ENCODE results near the gene HBQ1.
"Not testable (repeated sequence)": the region's sequence is repeated elsewhere in the genome, so short reads cannot be mapped to it uniquely, and the experiment has no call there.

HBQ1 gene

GRCh38 chr16:144797-145252 lies 35.4 kb upstream of the HBQ1 start:
- Histone ChIP-seq H4K20me1 (no peaks in the 10 kb centered on the region), H3K4me2 (no peak overlapping the region), H3K36me3 (no peaks in the 10 kb centered on the region), H3K4me3 (no peak overlapping the region), H3K27me3 (peaks cover 6% of the 10 kb centered on the region; the same call in 1 of the 2 replicates), H3K27ac (no peak overlapping the region), H3K9me3 (no peaks in the 10 kb centered on the region), H3K4me1 (no peaks in the 10 kb centered on the region), H3K9ac (no peak overlapping the region)
- TF ChIP-seq Cebpa-rat (IDR thresholded peaks at IDR 0.05) = no peak

GRCh38 chr16:146646-147045 lies 33.6 kb upstream of the HBQ1 start:
- Histone ChIP-seq H3K36me3 (no peaks in the 10 kb centered on the region), H3K4me2 (no peak overlapping the region), H3K9ac (no peak overlapping the region), H3K27me3 (peaks cover 6% of the 10 kb centered on the region; the same call in 1 of the 2 replicates), H3K27ac (no peak overlapping the region), H4K20me1 (no peaks in the 10 kb centered on the region), H3K4me1 (no peaks in the 10 kb centered on the region), H3K4me3 (no peak overlapping the region), H3K9me3 (no peaks in the 10 kb centered on the region)
- no peak for TF ChIP-seq Cebpa-rat (IDR thresholded peaks at IDR 0.05)

- no peak overlapping the region for H3K4me2 ChIP-seq
- no peak overlapping the region for H3K27ac ChIP-seq
- peaks cover 8% of the 10 kb centered on the region for H3K4me1 ChIP-seq
- H3K9me3 ChIP-seq = no peaks in the 10 kb centered on the region
- H3K27me3 ChIP-seq = peaks cover 7% of the 10 kb centered on the region
- no peak overlapping the region for H3K4me3 ChIP-seq
- no peaks in the 10 kb centered on the region for H4K20me1 ChIP-seq
- TF ChIP-seq Cebpa-rat (IDR thresholded peaks at IDR 0.05) = no peak
- H3K9ac ChIP-seq = no peak overlapping the region
- no peaks in the 10 kb centered on the region for H3K36me3 ChIP-seq
Measured at GRCh38 chr16:149024-149660, 31.1 kb upstream of the HBQ1 start.

GRCh38 chr16:152141-153128 lies 27.8 kb upstream of the HBQ1 start, which contains the start of gene HBZ:
Gene HBZ, plus strand, starts transcription at chr16:152644. Its CDS starts 266 bp downstream, at chr16:152910.
- peaks cover 35% of the 10 kb centered on the region for H3K27me3 ChIP-seq
- no peaks in the 10 kb centered on the region for H3K36me3 ChIP-seq
- H3K9ac ChIP-seq = no peak within 1 kb of the TSS
- no peak within 1 kb of the TSS for H3K27ac ChIP-seq
- peaks cover 8% of the 10 kb centered on the region for H3K4me1 ChIP-seq
- peak within 1 kb of the TSS; percentile 53 for H3K4me2 ChIP-seq
- no peaks in the 10 kb centered on the region for H4K20me1 ChIP-seq
- no peak within 1 kb of the TSS for H3K4me3 ChIP-seq
- H3K9me3 ChIP-seq = no peaks in the 10 kb centered on the region
- no peak for TF ChIP-seq Cebpa-rat (IDR thresholded peaks at IDR 0.05)

GRCh38 chr16:153129-153521 lies 27.1 kb upstream of the HBQ1 start:
- peaks cover 35% of the 10 kb centered on the region for H3K27me3 ChIP-seq
- not testable (repeated sequence) for H3K9me3 ChIP-seq, H3K9ac ChIP-seq, H3K27ac ChIP-seq, H3K36me3 ChIP-seq, H3K4me1 ChIP-seq, H3K4me2 ChIP-seq, H4K20me1 ChIP-seq, H3K4me3 ChIP-seq

- not testable (repeated sequence) for H3K9me3 ChIP-seq, H3K9ac ChIP-seq, H3K4me3 ChIP-seq, H3K36me3 ChIP-seq, H3K4me1 ChIP-seq, H4K20me1 ChIP-seq, H3K4me2 ChIP-seq, H3K27ac ChIP-seq
- peaks cover 34% of the 10 kb centered on the region for H3K27me3 ChIP-seq
Measured at GRCh38 chr16:153550-154216, 26.6 kb upstream of the HBQ1 start.

GRCh38 chr16:154217-155030 lies 25.8 kb upstream of the HBQ1 start:
- Histone ChIP-seq H3K27ac (no peak overlapping the region), H3K9me3 (no peaks in the 10 kb centered on the region), H3K9ac (no peak overlapping the region), H4K20me1 (no peaks in the 10 kb centered on the region), H3K4me3 (peak overlapping the region; percentile 25), H3K27me3 (peaks cover 32% of the 10 kb centered on the region), H3K4me1 (peaks cover 8% of the 10 kb centered on the region), H3K36me3 (no peaks in the 10 kb centered on the region), H3K4me2 (peak overlapping the region; percentile 61)
- TF ChIP-seq Cebpa-rat (IDR thresholded peaks at IDR 0.05) = no peak

GRCh38 chr16:155031-155398 lies 25.2 kb upstream of the HBQ1 start:
- peaks cover 36% of the 10 kb centered on the region for H3K27me3 ChIP-seq
- no peak overlapping the region for H3K4me3 ChIP-seq
- H3K4me2 ChIP-seq = peak overlapping the region; percentile 61
- H4K20me1 ChIP-seq = no peaks in the 10 kb centered on the region
- H3K27ac ChIP-seq = no peak overlapping the region
- no peak for TF ChIP-seq Cebpa-rat (IDR thresholded peaks at IDR 0.05)
- no peaks in the 10 kb centered on the region for H3K36me3 ChIP-seq
- peaks cover 8% of the 10 kb centered on the region for H3K4me1 ChIP-seq
- no peaks in the 10 kb centered on the region for H3K9me3 ChIP-seq
- H3K9ac ChIP-seq = no peak overlapping the region

- Histone ChIP-seq H3K4me3 (no peak overlapping the region), H3K27me3 (peaks cover 69% of the 10 kb centered on the region)
Measured at GRCh38 chr16:159136-159849, 21.0 kb upstream of the HBQ1 start.

GRCh38 chr16:160242-160641 lies 20.0 kb upstream of the HBQ1 start:
- H3K4me2 ChIP-seq, H3K9me3 ChIP-seq, H3K4me3 ChIP-seq, H3K36me3 ChIP-seq, H3K9ac ChIP-seq, H3K4me1 ChIP-seq, H3K27ac ChIP-seq: not testable (repeated sequence)
- Histone ChIP-seq H4K20me1 (peaks cover 17% of the 10 kb centered on the region; the same call in 1 of the 2 replicates), H3K27me3 (peaks cover 63% of the 10 kb centered on the region)

More at GRCh38 chr16:159136-159849, 21.0 kb upstream of the HBQ1 start:
- no peak for TF ChIP-seq Cebpa-rat (IDR thresholded peaks at IDR 0.05)
- H3K27ac ChIP-seq = no peak overlapping the region
- H3K9ac ChIP-seq = no peak overlapping the region
- no peaks in the 10 kb centered on the region for H3K4me1 ChIP-seq
- peaks cover 16% of the 10 kb centered on the region; the same call in 1 of the 2 replicates for H4K20me1 ChIP-seq
- no peaks in the 10 kb centered on the region for H3K9me3 ChIP-seq
- H3K4me2 ChIP-seq = no peak overlapping the region
- H3K36me3 ChIP-seq = no peaks in the 10 kb centered on the region
